ENCODE measurements around the gene PAPPA2.

Gene PAPPA2

DNA sequence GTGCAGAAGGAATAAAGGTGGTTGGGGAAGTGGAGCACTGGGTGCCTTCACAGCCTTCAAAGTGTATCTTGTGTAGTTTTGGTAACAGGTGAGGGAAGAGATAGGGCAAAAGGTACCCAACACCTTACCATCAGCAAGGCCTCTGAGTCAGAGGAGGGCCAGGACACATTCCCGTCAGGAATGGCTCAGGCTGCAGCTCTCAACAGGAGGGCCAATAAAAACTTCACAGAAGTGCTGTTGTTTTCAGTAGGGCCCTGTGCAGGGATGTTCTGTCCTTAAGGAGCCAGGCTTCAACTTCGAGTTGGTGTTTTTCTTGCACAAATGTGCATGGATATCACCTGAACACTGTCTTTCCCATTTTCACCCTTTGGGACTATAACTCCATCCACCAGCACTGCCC is 368.2 kb downstream of the PAPPA2 start:
- DNase-seq (ENCODE audit: low read depth): no peak
- TF ChIP-seq, protein P1, sequence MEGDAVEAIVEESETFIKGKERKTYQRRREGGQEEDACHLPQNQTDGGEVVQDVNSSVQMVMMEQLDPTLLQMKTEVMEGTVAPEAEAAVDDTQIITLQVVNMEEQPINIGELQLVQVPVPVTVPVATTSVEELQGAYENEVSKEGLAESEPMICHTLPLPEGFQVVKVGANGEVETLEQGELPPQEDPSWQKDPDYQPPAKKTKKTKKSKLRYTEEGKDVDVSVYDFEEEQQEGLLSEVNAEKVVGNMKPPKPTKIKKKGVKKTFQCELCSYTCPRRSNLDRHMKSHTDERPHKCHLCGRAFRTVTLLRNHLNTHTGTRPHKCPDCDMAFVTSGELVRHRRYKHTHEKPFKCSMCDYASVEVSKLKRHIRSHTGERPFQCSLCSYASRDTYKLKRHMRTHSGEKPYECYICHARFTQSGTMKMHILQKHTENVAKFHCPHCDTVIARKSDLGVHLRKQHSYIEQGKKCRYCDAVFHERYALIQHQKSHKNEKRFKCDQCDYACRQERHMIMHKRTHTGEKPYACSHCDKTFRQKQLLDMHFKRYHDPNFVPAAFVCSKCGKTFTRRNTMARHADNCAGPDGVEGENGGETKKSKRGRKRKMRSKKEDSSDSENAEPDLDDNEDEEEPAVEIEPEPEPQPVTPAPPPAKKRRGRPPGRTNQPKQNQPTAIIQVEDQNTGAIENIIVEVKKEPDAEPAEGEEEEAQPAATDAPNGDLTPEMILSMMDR (IDR thresholded peaks at IDR 0.05; ENCODE audit: control insufficient read depth, extremely low read depth, insufficient read depth): no peak
- H3K4me3 ChIP-seq (ENCODE audit: low read depth, low read length): no peak overlapping the region

DNA sequence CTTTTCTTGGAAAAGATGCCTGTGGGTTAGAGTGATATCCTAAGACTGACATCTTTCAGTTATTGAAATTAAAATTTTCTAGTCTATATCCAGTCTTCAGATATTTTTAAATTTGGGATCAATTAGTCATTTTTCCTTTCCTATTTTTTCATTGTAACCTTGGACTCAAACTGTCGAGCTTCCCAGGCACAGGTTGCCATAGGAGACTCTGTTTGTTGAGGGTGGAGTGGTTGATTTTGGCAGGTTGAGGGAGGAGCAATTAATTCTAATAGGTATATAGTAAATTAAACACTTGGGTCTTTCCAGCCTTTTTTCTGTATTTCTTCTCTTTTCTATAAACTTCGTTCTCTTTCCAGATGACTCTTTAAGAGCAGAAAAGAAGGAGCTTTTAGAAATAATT is 374.7 kb downstream of the PAPPA2 start:
- no peak for DNase-seq (ENCODE audit: low read depth)
- TF ChIP-seq, protein P1 (IDR thresholded peaks at IDR 0.05; ENCODE audit: control insufficient read depth, extremely low read depth, insufficient read depth): no peak
- H3K4me3 ChIP-seq (ENCODE audit: low read depth, low read length): no peak overlapping the region

DNA sequence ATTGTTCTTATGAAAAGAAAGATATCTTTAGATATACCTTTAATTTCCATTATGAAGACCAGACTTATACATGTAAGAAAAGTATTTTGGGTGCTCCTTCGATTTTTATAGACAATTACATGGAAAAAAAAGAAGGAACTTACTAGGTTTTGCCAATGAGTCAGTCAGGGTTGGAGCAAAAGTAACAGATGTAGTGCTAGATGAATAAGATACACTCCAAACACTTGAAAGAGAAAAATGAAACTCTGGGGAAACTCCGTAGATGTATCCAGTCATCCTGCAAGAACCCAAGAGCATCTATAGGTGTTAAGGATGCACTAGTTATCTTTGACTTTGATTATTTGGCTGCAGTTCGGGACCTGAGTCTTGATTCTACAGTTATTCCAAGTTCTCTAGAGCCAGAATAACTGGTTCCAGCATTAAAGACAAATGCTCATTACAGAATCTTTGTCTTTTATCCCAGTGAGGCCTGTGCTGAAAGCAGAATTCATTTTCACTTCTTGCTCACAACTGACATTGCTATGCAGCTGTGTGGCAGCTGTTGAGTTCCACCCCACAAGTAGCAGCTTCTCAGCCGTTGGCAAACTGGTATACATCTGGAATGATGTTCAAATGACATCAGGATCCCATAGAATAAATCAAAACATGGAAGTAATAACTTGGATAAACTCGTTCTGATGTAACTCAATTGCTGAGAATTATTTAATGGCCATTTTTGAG is 375.5 kb downstream of the PAPPA2 start:
- no peak for DNase-seq (ENCODE audit: low read depth)
- TF ChIP-seq, protein P1 (IDR thresholded peaks at IDR 0.05; ENCODE audit: control insufficient read depth, extremely low read depth, insufficient read depth): no peak
- no peak overlapping the region for H3K4me3 ChIP-seq (ENCODE audit: low read depth, low read length)

DNA sequence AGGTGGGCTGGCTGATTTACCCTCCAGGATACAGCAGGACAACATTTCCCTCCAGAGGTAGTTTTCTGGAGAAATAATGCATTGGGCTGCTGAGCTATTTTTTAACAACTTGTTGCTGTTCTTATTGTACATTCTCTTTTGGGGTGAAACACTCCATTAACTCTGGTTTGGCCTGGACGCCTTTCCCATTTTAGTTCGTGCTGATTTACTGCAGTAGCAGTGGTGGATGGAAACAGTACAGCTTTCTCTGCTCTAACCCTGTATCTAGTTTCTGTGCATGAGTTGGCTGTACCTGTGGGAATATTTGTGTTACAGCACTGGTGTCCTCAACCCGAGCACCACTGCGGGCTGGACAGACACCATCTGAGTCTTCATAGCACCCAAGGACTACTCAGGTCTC is 376.2 kb downstream of the PAPPA2 start:
- TF ChIP-seq, protein P1 (IDR thresholded peaks at IDR 0.05; ENCODE audit: control insufficient read depth, extremely low read depth, insufficient read depth): no peak
- DNase-seq (ENCODE audit: low read depth): no peak
- H3K4me3 ChIP-seq (ENCODE audit: low read depth, low read length): no peak overlapping the region

DNA sequence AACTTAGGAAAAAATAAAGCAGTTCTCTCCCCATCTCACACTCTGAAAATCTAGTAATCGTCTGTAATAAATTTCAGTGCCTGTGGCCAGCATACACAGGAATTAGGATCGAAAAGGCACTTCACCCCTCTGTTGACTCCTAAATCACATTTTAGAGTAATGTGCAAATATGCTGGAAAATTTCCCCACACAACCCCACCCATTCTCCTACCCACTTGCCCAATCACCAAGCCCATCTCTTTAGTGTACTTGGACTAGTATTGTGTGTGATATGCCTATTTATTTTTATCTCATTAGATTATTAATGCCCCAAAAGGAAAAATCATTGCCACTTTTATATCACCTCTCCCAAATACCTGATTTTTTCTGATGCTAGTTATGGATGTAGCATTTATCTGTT is 378.3 kb downstream of the PAPPA2 start:
- no peak for DNase-seq (ENCODE audit: low read depth)
- TF ChIP-seq, protein P1 (IDR thresholded peaks at IDR 0.05; ENCODE audit: control insufficient read depth, extremely low read depth, insufficient read depth): no peak
- no peak overlapping the region for H3K4me3 ChIP-seq (ENCODE audit: low read depth, low read length)

DNA sequence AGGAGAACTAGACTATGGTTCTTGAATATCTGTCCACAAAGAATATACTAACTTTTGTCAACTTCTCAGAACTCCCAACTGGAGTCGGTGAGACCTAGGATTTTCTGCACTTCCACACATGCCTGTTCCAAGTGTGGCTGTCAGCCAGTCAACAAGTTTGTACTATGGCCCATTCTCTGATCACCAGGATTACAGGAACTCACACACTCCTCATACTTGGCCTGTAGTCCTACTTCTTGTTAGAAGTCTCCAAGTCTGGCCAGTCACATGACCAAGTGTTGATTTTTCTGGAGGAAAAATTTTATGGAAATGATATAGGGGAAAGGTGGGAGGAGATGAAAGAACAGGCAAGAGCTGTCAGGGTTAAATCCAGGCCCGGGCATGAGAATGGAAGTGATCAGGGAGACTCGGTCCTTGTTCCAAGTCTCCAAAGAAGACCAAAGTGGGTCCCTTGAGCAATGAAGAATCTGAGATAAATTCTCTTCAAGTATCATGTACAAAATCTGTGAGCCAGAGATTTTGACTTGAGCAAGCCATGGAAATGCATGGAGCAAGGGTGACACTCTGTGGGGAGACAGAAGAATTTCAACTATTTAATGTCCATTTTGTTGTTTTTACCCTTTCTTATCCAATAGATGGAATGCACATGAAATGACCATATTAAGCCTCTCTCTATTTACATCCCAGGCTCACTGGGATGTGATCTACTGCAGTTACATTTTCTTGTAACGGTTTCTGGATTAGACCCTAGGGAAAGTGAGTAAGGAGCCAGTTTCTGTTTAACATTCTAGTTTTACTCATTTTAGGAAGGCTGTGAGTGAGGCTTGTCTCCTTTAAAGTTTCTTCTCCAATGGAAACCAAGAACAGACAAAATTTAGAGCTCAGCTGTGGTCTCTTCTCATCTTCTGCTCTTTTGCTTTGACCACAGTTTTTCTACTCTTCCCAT is 380.6 kb downstream of the PAPPA2 start:
- peak; percentile 46 for DNase-seq (ENCODE audit: low read depth)
- H3K4me3 ChIP-seq (ENCODE audit: low read depth, low read length): no peak overlapping the region
- TF ChIP-seq, protein P1 (IDR thresholded peaks at IDR 0.05; ENCODE audit: control insufficient read depth, extremely low read depth, insufficient read depth): peak; percentile 73

Data from LNCaP clone FGC (cell line).